IPS-15b (cell line): ENCODE results near the gene NR2C2.
"Not testable (repeated sequence)": the region's sequence is repeated elsewhere in the genome, so short reads cannot be mapped to it uniquely, and the experiment has no call there.

Experiments used
- H3K27me3 ChIP-seq: one replicate; pipeline ENCODE4 v1.6.1; 2013; ENCODE audit warnings: low read length; ENCODE audit not compliant: control insufficient read depth, insufficient read depth
- H3K36me3 ChIP-seq: one replicate; pipeline ENCODE4 v1.6.1; 2013; ENCODE audit warnings: low read length; ENCODE audit not compliant: control insufficient read depth, insufficient read depth
- H3K4me1 ChIP-seq: one replicate; pipeline ENCODE4 v1.6.1; 2013; ENCODE audit warnings: mild to moderate bottlenecking, low read length; ENCODE audit not compliant: control insufficient read depth, insufficient read depth
- H3K4me3 ChIP-seq: one replicate; pipeline ENCODE4 v1.5.1; 2013; ENCODE audit warnings: low read depth, low read length
- H3K9ac ChIP-seq: one replicate; pipeline ENCODE4 v1.6.1; 2013; ENCODE audit warnings: low read depth, mild to moderate bottlenecking, low read length
- H3K9me3 ChIP-seq: one replicate; pipeline ENCODE4 v1.6.1; 2013; ENCODE audit warnings: mild to moderate bottlenecking, low read length; ENCODE audit not compliant: control insufficient read depth, insufficient read depth

NR2C2 gene

DNA sequence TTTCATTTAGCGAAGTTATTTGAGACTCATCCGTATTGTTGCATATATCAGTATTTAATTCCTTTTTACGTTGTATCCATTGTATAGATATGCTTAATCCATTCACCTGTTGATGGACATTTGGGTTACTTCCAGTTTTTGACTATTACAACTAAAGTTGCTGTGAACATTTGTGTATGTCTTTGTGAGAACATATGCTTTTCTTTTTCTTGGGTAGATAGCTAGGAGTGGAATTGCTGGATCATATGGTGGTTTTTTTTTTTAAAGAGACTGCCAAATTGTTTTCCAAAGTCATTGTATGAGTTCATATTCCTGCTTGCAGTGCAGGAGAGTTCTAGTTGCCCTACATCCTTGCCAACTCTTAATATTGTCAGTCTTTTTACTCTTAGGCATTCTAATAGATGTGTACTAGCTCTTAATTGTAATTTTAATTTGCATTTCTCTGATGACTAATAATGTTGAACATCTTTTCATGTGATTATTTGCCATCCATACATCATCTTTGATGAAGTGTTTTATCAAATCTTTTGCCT is 37.3 kb downstream of the NR2C2 start:
- H3K36me3 ChIP-seq: no peaks in the 10 kb centered on the region
- no peak overlapping the region for H3K9ac ChIP-seq
- H3K9me3 ChIP-seq: no peaks in the 10 kb centered on the region
- H3K4me3 ChIP-seq: no peak overlapping the region
- peaks cover 3% of the 10 kb centered on the region for H3K4me1 ChIP-seq
- H3K27me3 ChIP-seq: no peaks in the 10 kb centered on the region

DNA sequence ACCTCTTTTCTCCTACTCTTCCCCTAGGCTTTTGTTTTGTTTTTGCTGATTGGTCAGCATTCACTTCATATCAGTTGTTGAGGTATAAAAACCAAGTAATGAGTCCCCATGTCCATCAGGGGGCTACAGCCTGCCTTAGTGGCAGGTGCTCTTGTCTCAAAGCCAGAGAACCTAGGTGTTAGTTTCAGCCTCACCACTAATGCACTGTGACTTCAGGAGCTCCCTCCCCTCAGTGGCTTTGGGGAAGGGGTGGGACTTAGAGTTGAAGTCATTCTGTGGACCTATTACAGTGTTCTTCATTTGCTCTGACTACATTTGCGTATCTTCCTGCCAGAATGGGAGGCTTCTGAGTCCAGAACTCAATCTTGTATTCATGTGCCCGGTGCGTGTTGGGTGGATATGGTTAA is 41.6 kb downstream of the NR2C2 start:
- no peaks in the 10 kb centered on the region for H3K9me3 ChIP-seq
- H3K9ac ChIP-seq: no peak overlapping the region
- H3K4me1 ChIP-seq: peaks cover 14% of the 10 kb centered on the region
- H3K4me3 ChIP-seq: no peak overlapping the region
- H3K36me3 ChIP-seq: no peaks in the 10 kb centered on the region
- H3K27me3 ChIP-seq: no peaks in the 10 kb centered on the region

DNA sequence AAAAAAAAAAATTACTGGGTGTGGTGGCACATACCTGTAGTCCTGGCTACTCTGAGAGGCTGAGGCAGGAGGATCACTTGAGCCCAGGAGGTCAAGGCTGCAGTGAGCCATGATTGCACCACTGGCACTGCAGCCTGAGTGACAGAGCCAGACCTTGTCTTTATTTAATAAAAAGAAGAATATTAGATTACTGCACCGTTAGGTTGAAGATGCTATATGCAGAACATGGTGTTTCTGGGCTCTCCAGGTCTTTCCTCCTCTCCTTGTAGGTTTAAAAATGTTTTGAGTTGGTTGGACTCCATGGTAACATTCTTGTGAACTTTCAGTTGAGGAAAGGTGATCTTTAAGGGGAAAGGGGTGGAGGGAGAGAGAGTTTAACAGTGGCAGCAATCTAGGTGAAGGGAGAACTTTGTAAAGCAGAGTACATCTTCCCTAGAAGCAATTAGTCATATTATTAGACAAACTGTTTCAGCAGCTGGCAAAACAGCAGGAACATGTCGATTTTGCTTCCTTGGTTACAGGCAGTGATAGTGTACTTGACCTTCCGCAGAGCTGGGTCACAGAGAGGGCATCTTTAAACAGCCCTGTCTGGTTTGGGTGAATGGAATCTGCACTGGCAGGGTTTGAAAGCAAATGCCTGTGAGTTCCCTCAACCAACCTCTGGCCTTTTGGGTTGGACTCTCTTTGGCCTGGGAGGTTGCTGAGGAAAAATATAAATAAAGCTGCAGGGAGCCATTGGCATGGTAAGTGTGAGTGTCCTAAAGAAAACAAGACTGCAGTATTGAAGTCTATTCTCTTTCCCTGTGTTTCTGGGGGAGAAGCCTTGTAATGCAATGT is 42.8 kb downstream of the NR2C2 start:
- H3K9ac ChIP-seq: no peak overlapping the region

DNA sequence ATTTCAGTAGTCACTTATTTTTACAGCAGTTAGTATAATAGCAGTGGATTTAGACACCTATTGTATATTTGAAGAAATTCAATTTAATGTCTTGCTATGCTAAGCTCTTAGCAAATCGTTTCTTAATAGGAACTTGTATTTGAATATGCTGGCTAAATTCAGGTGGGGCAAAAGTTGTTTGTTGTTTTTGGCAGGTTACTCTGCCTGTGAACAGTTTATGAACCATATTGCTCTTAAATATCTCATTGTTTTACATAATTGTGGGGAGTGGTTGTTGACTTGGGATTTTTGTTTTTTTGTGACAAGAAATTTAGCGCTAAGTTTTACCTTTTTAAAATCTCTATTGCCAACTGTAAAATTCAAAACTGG is 43.4 kb downstream of the NR2C2 start:
- H3K4me1 ChIP-seq: peaks cover 14% of the 10 kb centered on the region
- no peak overlapping the region for H3K4me3 ChIP-seq

More for the DNA sequence above, 42.8 kb downstream of the NR2C2 start:
- Histone ChIP-seq H3K36me3 (no peaks in the 10 kb centered on the region), H3K4me3 (no peak overlapping the region), H3K27me3 (no peaks in the 10 kb centered on the region), H3K4me1 (peaks cover 14% of the 10 kb centered on the region), H3K9me3 (no peaks in the 10 kb centered on the region)

DNA sequence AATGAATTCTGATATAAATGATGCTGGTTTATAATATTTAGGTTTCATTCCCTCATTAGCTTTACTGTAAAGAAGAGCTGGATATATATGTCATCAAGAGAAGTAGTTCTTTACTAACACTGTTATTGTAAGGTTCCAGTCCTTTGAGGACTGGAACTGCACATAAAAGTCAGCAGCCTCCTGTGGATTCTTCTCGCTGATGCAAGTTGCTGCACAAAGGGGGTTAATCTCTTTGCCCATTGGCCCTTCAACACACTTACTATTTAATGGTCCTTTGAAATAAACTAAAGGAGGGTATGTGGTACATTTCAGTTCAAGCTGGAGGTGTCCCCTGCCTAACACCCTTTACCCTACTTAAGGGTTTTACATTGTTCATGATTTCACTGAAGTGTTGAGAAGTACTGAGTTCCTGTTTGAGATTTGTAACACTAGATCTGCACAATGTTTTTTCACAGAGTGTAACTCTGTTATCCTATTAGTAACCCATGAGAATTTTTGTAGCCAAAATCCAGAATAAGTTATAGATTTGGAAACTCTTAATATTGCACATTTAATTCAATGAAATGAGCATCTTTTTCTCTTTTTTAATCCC is 43.9 kb downstream of the NR2C2 start:
- H3K27me3 ChIP-seq: no peaks in the 10 kb centered on the region
- no peaks in the 10 kb centered on the region for H3K9me3 ChIP-seq
- H3K4me1 ChIP-seq: peaks cover 14% of the 10 kb centered on the region
- no peak overlapping the region for H3K4me3 ChIP-seq
- H3K36me3 ChIP-seq: no peaks in the 10 kb centered on the region
- H3K9ac ChIP-seq: no peak overlapping the region

More for the DNA sequence above, 43.4 kb downstream of the NR2C2 start:
- Histone ChIP-seq H3K9me3 (no peaks in the 10 kb centered on the region), H3K9ac (no peak overlapping the region), H3K27me3 (no peaks in the 10 kb centered on the region), H3K36me3 (no peaks in the 10 kb centered on the region)

DNA sequence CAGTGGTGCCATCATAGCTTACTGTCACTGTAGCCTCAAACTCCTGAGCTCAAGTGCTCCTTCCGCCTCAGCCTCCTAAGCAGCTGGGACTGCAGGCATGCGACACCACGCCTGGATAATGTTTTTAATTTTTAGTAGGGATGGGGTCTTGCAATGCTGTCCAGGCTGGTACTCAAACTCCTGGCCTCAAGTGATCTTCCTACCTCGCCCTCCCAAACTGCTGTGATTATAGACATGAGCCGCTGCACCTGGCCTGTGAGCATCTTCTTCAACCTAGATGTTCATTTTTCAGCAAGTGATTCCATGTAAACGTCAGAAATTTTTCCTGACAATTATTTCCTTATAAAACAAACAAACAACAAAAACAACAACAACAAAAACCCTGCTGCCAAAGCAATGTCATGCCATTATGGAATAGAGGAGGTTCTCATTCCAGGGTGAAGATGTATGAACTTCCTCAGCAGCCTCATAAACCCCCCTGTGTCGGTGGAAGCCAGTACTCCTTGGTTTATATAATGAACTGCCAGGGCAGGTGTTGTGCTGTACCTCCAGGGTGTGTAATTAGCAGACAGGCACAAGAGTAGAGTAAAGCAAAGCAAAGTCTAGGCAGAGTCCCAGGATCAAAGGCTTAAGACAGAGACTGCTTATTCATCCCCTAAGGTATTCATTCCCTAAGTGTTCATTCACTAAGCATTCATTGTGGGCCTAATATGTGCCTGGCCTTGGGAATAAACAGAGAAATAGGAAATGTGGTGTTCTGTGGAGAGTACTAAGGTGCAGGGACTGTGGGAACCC is 44.6 kb downstream of the NR2C2 start:
- no peaks in the 10 kb centered on the region for H3K27me3 ChIP-seq
- no peaks in the 10 kb centered on the region for H3K9me3 ChIP-seq
- H3K4me1 ChIP-seq: peaks cover 14% of the 10 kb centered on the region
- H3K9ac ChIP-seq: no peak overlapping the region
- H3K36me3 ChIP-seq: no peaks in the 10 kb centered on the region
- H3K4me3 ChIP-seq: no peak overlapping the region

DNA sequence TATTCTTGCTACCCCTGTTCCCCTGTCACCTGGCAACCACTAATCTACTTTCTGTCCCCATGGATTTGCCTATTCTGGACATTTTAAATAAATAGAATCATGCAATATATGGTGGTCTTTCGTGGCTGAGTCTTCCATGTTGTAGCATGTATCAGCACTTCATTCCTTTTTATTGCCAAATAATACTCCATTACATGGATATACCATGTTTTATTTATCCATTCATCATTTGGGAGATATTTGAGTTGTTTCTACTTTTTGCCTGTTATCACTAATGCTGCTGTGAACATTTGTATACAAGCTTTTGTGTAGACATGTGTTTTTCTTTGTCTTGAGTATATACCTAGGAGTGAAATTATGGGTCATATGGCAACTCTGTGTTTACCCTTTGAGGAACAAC is 50.6 kb downstream of the NR2C2 start:
- no peaks in the 10 kb centered on the region for H3K9me3 ChIP-seq
- no peak overlapping the region for H3K4me3 ChIP-seq
- H3K9ac ChIP-seq: no peak overlapping the region
- H3K36me3 ChIP-seq: no peaks in the 10 kb centered on the region
- H3K4me1 ChIP-seq: no peaks in the 10 kb centered on the region
- no peaks in the 10 kb centered on the region for H3K27me3 ChIP-seq

DNA sequence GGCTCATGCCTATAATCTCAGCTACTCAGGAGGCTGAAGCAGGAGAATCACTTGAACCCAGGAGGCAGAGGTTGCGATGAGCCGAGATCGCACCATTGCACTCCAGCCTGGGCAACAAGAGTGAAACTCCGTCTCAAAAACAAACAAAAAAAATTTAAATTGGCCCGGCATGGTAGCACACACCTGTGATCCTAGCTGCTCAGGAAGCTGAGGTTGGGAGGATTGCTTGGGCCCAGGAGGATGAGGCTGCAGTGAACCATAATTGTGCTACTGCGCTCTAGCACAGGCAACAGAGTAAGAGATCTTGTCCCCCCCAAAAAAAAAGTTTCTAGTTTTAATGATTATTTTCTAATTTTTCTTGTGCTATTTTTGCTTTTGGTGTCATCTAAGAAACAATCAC is 51.8 kb downstream of the NR2C2 start:
- H3K36me3 ChIP-seq, H3K9ac ChIP-seq, H3K4me1 ChIP-seq, H3K9me3 ChIP-seq, H3K4me3 ChIP-seq, H3K27me3 ChIP-seq: not testable (repeated sequence)

DNA sequence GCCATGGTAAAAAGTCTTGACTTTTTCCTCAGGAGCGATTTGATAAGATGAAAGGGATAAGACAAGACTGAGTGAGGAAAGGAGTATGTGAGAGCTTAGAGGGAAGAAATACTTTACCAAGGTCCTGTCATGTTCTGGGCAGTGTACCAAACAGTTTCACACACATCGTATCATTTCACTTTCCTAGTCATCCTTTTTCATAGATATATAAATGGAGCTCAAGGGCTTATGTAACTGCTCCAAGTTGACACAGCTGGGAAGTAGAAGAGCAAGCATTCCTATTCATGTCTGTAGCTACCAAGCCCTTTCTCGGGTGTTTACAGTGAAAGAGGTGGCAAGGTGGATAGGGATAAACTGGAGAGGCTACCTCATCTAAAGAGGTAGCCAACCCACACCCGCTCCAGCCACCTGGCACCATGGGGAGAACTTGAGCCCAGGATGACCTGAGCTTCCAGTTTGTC is 60.3 kb downstream of the NR2C2 start:
- Histone ChIP-seq H3K9ac (no peak overlapping the region), H3K4me3 (no peak overlapping the region), H3K27me3 (no peaks in the 10 kb centered on the region), H3K4me1 (peaks cover 2% of the 10 kb centered on the region), H3K9me3 (no peaks in the 10 kb centered on the region), H3K36me3 (no peaks in the 10 kb centered on the region)

DNA sequence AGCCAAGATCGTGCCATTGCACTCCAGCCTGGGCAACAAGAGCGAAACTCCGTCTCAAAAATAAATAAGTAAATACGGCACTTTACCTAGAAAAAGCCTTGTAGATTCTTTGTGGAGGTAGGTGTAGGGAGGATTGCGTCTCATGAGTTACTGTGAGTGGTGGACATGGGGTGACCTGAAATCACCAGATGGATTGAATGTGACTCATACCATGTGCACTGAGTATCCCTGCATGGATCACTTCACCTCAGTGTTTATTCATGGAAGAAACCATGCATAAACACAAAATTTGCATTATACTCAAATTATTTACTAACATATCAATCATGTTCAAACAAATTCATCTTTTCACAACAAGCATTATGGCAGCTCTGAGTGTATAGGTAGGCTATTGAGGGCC is 61.8 kb downstream of the NR2C2 start:
- Histone ChIP-seq H3K9ac (no peak overlapping the region), H3K9me3 (no peaks in the 10 kb centered on the region), H3K4me3 (no peak overlapping the region), H3K27me3 (no peaks in the 10 kb centered on the region), H3K36me3 (peaks cover 9% of the 10 kb centered on the region), H3K4me1 (no peaks in the 10 kb centered on the region)

DNA sequence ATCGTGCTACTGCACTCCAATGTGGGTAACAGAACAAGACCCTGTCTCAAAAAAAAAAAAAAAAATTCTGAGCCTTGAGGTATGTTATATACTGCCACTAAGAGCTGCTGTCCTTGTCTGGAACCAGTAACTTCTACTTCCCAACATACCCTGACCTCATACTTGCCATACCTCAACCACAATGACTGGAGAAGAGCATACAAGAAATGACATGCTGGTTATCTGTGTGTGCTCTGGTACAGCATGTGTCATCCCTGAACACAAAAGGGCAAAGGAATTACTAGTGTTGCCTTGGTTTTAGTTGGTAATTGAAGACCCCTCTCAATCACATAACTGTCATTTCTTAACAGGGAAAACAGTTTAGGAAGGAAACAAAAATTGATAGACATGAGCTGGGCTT is 63.3 kb downstream of the NR2C2 start:
- H3K36me3 ChIP-seq: peaks cover 16% of the 10 kb centered on the region
- no peak overlapping the region for H3K4me3 ChIP-seq
- no peaks in the 10 kb centered on the region for H3K4me1 ChIP-seq
- H3K9ac ChIP-seq: no peak overlapping the region
- H3K9me3 ChIP-seq: no peaks in the 10 kb centered on the region
- no peaks in the 10 kb centered on the region for H3K27me3 ChIP-seq
